HepG2 (cell line): ENCODE measurements around the gene LRRC27. TPM values are rescaled to one million over a fixed set of nuclear protein-coding genes. Genes with fewer than 3 reads are reported as not detected.

Experiments used
- EZH2 ChIP-seq: conservative IDR thresholded peaks from 2 replicates; pipeline ENCODE4 v1.6.1; 2012; ENCODE audit warnings: mild to moderate bottlenecking, low read depth, low read length, moderate library complexity
- GLI4 ChIP-seq: sonication (generic); formaldehyde crosslinking; IDR thresholded peaks from 2 replicates; pipeline ENCODE4 v1.5.1; 2020; ENCODE audit warnings: missing genetic modification reagents, mild to moderate bottlenecking, moderate library complexity, borderline replicate concordance
- KDM5A ChIP-seq: fragments of 200-600 bp; sonication (generic); IDR thresholded peaks from 2 replicates; pipeline ENCODE4 v1.7.0; 2018; ENCODE audit warnings: antibody characterized with exemption, mild to moderate bottlenecking, low read length, borderline replicate concordance
- MTF1 ChIP-seq: sonication (generic); formaldehyde crosslinking; IDR thresholded peaks from 2 replicates; pipeline ENCODE4 v1.5.0; 2020; ENCODE audit warnings: missing genetic modification reagents
- TOPORS ChIP-seq: sonication (generic); formaldehyde crosslinking; IDR thresholded peaks from 2 replicates; pipeline ENCODE4 v1.8.0; 2023; ENCODE audit warnings: mild to moderate bottlenecking, missing genetic modification reagents
- ZBTB38 ChIP-seq: sonication (generic); formaldehyde crosslinking; IDR thresholded peaks from 2 replicates; pipeline ENCODE4 v1.5.1; 2020; ENCODE audit warnings: mild to moderate bottlenecking, missing genetic modification reagents
- ZEB1 ChIP-seq: IDR thresholded peaks from 2 replicates; pipeline ENCODE4 v1.6.1; 2012; ENCODE audit warnings: mild to moderate bottlenecking, low read depth, inconsistent platforms; ENCODE audit not compliant: insufficient replicate concordance
- ZNF224 ChIP-seq: sonication (generic); formaldehyde crosslinking; IDR thresholded peaks from 2 replicates; pipeline ENCODE4 v1.5.0; 2020; ENCODE audit warnings: mild to moderate bottlenecking, missing genetic modification reagents
- ZNF337 ChIP-seq: sonication (generic); formaldehyde crosslinking; IDR thresholded peaks from 2 replicates; pipeline ENCODE4 v1.5.1; 2020; ENCODE audit warnings: missing genetic modification reagents, low read depth, mild to moderate bottlenecking, borderline replicate concordance
- ZNF432 ChIP-seq: sonication (generic); formaldehyde crosslinking; IDR thresholded peaks from 2 replicates; pipeline ENCODE4 v1.5.0; 2020; ENCODE audit warnings: missing genetic modification reagents, mild to moderate bottlenecking, borderline replicate concordance
- ZNF839 ChIP-seq: sonication (generic); formaldehyde crosslinking; IDR thresholded peaks from 2 replicates; pipeline ENCODE4 v1.4.0; 2020; ENCODE audit warnings: missing genetic modification reagents, mild to moderate bottlenecking, borderline replicate concordance
- polyA plus RNA-seq, 8 experiments: library from polyadenylated mRNA; depleted of rRNA in 3 of 8; stranded (reverse) in 7 of 8; unstranded in 1 of 8; fragments of >200 nt; fragmentation: Illumina TruSeq in 4 of 8; extraction: Trizol in 4 of 8; gene quantifications; 2 replicates each; pipeline versions ENCODE4 v1.2.1 to v1.2.3, GENCODE V29; 2011 to 2016; ENCODE audit warnings: low read depth in 4 of 8, missing spikeins in 1 of 8, mixed read lengths in 1 of 8; ENCODE audit not compliant: insufficient read depth in 1 of 8
- total RNA-seq, 5 experiments: library from RNA; depleted of rRNA; stranded (reverse); fragments of >200 nt; fragmentation: Illumina TruSeq; extraction: Trizol; gene quantifications; 2 replicates each; pipeline ENCODE4 v1.2.3, GENCODE V29; 2016; ENCODE audit warnings: low read depth in 1 of 5
- TF ChIP-seq, protein P1 (sequence below): sonication (generic); formaldehyde crosslinking; IDR thresholded peaks from 2 replicates; pipeline ENCODE4 v1.5.1; 2020; ENCODE audit warnings: missing genetic modification reagents, mild to moderate bottlenecking, borderline replicate concordance
- TF ChIP-seq, protein P2 (sequence below): sonication (generic); formaldehyde crosslinking; IDR thresholded peaks from 2 replicates; pipeline ENCODE4 v1.4.0; 2020; ENCODE audit warnings: low read depth, mild to moderate bottlenecking, missing genetic modification reagents
- TF ChIP-seq, protein P3 (sequence below): IDR thresholded peaks from 2 replicates; pipeline ENCODE4 v1.6.1; 2016; ENCODE audit warnings: missing compliant biosample characterization, missing genetic modification reagents, borderline replicate concordance
- TF ChIP-seq, protein P4 (sequence below): sonication (generic); formaldehyde crosslinking; IDR thresholded peaks from 2 replicates; pipeline ENCODE4 v1.4.0; 2020; ENCODE audit warnings: missing genetic modification reagents
- TF ChIP-seq, protein P5 (sequence below): sonication (generic); formaldehyde crosslinking; IDR thresholded peaks from 2 replicates; pipeline ENCODE4 v1.5.1; 2020; ENCODE audit warnings: missing genetic modification reagents, mild to moderate bottlenecking, borderline replicate concordance

LRRC27 gene
- total and polyA plus RNA-seq, 2 of the 13 experiments (the other 11 are each of a cell fraction or from before 2014, with no cell fraction given) = 4.2 to 4.6 TPM

DNA sequence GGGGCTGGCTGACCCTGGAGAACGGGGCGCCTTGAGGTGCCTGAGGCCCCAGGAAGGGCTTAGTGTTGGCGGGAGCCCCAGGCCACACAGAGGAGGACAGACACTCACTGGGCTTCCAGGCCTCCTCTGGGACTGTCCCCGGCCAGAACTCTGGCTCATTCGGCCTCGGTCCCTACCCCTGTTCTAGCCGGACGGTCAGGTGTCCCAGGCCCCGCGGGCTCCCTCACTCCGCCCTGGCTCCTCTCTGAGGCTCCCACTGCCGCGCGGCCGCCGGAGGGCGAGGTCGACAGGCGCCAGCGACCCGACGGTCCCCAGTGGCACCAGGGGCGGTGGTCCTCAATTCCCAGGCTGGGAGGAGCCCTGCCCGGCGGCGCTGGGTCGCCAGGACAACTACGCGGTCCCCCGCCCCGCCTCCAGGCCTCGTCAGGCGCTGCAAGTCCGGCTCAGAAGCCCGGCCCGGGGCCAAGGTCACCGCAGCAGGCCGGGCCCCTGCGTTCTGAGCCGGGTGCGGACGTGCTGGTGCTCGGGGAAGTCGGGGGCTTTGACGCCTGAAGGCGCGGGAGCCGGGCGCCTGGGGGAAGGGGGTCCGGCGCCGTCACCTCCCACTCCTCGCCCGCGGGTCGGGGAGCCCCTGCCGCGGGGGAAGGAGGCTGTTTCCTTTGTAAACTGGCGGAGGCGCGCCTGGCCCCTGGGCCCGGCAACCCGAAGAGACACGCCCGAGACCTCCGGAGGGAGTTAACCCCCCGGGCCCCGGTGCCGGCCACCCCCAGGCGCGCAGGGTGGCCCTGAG is 63.9 kb downstream of the LRRC27 start (continued):
- TF ChIP-seq ZNF432 = no peak
- no peak for TF ChIP-seq KDM5A
- TF ChIP-seq, protein P1, sequence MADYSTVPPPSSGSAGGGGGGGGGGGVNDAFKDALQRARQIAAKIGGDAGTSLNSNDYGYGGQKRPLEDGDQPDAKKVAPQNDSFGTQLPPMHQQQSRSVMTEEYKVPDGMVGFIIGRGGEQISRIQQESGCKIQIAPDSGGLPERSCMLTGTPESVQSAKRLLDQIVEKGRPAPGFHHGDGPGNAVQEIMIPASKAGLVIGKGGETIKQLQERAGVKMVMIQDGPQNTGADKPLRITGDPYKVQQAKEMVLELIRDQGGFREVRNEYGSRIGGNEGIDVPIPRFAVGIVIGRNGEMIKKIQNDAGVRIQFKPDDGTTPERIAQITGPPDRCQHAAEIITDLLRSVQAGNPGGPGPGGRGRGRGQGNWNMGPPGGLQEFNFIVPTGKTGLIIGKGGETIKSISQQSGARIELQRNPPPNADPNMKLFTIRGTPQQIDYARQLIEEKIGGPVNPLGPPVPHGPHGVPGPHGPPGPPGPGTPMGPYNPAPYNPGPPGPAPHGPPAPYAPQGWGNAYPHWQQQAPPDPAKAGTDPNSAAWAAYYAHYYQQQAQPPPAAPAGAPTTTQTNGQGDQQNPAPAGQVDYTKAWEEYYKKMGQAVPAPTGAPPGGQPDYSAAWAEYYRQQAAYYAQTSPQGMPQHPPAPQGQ (CRISPR knock-in tag) = no peak
- no peak; the same call in 1 of the 2 replicates for TF ChIP-seq ZBTB38 (CRISPR knock-in tag)
- TF ChIP-seq, protein P2, sequence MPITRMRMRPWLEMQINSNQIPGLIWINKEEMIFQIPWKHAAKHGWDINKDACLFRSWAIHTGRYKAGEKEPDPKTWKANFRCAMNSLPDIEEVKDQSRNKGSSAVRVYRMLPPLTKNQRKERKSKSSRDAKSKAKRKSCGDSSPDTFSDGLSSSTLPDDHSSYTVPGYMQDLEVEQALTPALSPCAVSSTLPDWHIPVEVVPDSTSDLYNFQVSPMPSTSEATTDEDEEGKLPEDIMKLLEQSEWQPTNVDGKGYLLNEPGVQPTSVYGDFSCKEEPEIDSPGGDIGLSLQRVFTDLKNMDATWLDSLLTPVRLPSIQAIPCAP (CRISPR knock-in tag) = no peak
- TF ChIP-seq, protein P3, sequence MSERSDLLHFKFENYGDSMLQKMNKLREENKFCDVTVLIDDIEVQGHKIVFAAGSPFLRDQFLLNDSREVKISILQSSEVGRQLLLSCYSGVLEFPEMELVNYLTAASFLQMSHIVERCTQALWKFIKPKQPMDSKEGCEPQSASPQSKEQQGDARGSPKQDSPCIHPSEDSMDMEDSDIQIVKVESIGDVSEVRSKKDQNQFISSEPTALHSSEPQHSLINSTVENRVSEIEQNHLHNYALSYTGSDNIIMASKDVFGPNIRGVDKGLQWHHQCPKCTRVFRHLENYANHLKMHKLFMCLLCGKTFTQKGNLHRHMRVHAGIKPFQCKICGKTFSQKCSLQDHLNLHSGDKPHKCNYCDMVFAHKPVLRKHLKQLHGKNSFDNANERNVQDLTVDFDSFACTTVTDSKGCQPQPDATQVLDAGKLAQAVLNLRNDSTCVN (CRISPR knock-in tag) = no peak
- 0 out of 2 replicates have a peak, but pooled peaks have one; percentile 39 for TF ChIP-seq ZNF224 (CRISPR knock-in tag)
- TF ChIP-seq ZEB1 = no peak
- TF ChIP-seq, protein P4, sequence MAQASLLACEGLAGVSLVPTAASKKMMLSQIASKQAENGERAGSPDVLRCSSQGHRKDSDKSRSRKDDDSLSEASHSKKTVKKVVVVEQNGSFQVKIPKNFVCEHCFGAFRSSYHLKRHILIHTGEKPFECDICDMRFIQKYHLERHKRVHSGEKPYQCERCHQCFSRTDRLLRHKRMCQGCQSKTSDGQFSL = no peak
- TF ChIP-seq ZNF337 (CRISPR knock-in tag) = no peak
- no peak for TF ChIP-seq ZNF839 (CRISPR knock-in tag)
- TF ChIP-seq GLI4 (CRISPR knock-in tag) = no peak
- TF ChIP-seq, protein P5, sequence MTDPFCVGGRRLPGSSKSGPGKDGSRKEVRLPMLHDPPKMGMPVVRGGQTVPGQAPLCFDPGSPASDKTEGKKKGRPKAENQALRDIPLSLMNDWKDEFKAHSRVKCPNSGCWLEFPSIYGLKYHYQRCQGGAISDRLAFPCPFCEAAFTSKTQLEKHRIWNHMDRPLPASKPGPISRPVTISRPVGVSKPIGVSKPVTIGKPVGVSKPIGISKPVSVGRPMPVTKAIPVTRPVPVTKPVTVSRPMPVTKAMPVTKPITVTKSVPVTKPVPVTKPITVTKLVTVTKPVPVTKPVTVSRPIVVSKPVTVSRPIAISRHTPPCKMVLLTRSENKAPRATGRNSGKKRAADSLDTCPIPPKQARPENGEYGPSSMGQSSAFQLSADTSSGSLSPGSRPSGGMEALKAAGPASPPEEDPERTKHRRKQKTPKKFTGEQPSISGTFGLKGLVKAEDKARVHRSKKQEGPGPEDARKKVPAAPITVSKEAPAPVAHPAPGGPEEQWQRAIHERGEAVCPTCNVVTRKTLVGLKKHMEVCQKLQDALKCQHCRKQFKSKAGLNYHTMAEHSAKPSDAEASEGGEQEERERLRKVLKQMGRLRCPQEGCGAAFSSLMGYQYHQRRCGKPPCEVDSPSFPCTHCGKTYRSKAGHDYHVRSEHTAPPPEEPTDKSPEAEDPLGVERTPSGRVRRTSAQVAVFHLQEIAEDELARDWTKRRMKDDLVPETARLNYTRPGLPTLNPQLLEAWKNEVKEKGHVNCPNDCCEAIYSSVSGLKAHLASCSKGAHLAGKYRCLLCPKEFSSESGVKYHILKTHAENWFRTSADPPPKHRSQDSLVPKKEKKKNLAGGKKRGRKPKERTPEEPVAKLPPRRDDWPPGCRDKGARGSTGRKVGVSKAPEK = no peak
- TF ChIP-seq EZH2 = no peak
- TF ChIP-seq MTF1 (CRISPR knock-in tag) = no peak
- TF ChIP-seq TOPORS (CRISPR knock-in tag) = no peak
